SK-N-SH treated with all-trans-retinoic acid at 6 μM for 48 hours (cell line): ENCODE measurements around the gene SLC25A42.
A peak's percentile ranks its signal among the peaks of the same experiment; 100 is the strongest.

Experiments used
- ARNTL ChIP-seq: fragments of 450-650 bp; formaldehyde crosslinking; IDR thresholded peaks from 2 replicates; pipeline ENCODE4 v1.5.0; 2020; ENCODE audit warnings: low read depth, mild to moderate bottlenecking, moderate library complexity, borderline replicate concordance
- BACH2 ChIP-seq: fragments of 250-450 bp; sonication (Bioruptor Pico); IDR thresholded peaks from 2 replicates; pipeline ENCODE4 v1.9.0; 2021; ENCODE audit warnings: mild to moderate bottlenecking, borderline replicate concordance
- ZC3H10 ChIP-seq: fragments of 250-450 bp; sonication (Bioruptor Pico); IDR thresholded peaks from 2 replicates; pipeline ENCODE4 v1.5.1; 2021; ENCODE audit warnings: mild to moderate bottlenecking, moderate library complexity
- ZFP3 ChIP-seq: fragments of 250-450 bp; sonication (Bioruptor Pico); IDR thresholded peaks from 2 replicates; pipeline ENCODE4 v1.5.0; 2020; ENCODE audit warnings: mild to moderate bottlenecking, moderate library complexity
- ZFP30 ChIP-seq: fragments of 450-650 bp; formaldehyde crosslinking; IDR thresholded peaks from 2 replicates; pipeline ENCODE4 v1.5.0; 2022; ENCODE audit warnings: mild to moderate bottlenecking, moderate library complexity
- TF ChIP-seq, protein P1 (sequence below): fragments of 250-450 bp; sonication (Bioruptor Pico); IDR thresholded peaks from 2 replicates; pipeline ENCODE4 v1.5.1; 2020; ENCODE audit warnings: low read depth, mild to moderate bottlenecking, moderate library complexity

DNA sequence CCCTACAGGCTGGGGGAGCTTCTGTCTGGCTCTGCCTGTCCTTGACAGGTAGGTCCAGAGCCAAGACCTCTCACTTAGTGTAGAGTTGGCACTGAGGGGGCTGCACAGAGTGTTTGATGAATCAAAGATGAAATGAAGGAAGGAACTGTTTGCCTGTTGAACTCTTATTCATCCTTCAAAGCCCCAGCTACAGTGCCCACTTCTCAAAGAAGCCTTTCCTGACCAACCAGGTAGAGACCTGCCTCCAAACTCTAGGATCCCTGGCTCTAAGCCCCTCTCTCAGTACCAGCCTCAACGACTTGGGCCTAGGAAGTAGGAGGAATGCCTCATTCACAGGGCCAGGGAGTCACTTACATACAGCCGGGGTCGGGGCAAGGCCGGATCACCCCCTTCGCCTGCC, 83.5 kb downstream of the SLC25A42 start:
- no peak for TF ChIP-seq ZC3H10 (CRISPR knock-in tag)
- no peak for TF ChIP-seq BACH2
- TF ChIP-seq, protein P1, sequence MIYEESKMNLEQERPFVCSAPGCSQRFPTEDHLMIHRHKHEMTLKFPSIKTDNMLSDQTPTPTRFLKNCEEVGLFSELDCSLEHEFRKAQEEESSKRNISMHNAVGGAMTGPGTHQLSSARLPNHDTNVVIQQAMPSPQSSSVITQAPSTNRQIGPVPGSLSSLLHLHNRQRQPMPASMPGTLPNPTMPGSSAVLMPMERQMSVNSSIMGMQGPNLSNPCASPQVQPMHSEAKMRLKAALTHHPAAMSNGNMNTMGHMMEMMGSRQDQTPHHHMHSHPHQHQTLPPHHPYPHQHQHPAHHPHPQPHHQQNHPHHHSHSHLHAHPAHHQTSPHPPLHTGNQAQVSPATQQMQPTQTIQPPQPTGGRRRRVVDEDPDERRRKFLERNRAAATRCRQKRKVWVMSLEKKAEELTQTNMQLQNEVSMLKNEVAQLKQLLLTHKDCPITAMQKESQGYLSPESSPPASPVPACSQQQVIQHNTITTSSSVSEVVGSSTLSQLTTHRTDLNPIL = no peak
- peak; percentile 99 for TF ChIP-seq ZFP3 (CRISPR knock-in tag)
- TF ChIP-seq ARNTL (CRISPR knock-in tag) = no peak
- no peak for TF ChIP-seq ZFP30 (CRISPR knock-in tag)
